ENCODE results near the gene PRRG4.
"Not testable (repeated sequence)": the region's sequence is repeated elsewhere in the genome, so short reads cannot be mapped to it uniquely, and the experiment has no call there.

Gene PRRG4

DNA sequence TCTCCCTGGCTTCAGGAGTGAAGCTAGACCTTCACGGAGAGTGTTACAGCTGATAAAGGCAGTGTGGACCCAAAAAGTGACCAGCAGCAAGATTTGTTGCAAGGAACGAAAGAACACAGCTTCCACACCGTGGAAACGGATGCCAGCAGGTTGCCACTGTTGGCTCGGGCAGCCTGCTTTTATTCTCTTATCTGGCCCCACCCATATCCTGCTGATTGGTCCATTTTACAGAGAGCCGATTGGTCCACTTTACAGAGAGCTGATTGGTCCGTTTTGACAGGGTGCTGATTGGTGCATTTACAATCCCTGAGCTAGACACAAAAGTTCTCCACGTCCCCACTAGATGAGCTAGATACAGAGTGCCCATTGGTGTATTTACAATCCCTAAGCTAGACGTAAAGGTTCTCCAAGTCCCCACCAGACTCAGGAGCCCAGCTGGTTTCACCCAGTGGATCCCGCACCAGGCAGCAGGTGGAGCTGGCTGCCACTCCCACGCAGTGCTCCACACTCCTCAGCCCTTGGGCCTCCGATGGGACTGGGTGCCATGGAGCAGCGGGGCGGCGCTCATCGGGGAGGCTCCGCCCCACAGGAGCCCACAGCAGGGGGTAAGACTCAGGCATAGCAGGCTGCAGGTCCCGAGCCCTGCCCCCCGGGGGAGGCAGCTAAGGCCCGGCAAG is 58.1 kb downstream of the PRRG4 start:
- not testable (repeated sequence) for DNase-seq

DNA sequence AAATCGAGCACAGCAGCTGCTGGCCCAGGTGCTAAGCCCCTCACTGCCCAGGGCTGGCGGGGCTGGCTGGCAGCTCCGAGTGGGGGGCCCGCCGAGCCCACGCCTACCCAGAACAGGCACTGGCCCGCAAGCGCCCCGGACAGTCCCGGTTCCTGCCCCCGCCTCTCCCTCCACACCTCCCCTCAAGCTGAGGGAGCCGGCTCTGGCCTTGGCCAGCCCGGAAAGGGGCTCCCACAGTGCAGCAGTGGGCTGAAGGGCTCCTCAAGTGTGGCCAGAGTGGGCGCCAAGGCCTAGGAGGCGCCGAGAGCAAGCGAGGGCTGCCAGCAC is 58.6 kb downstream of the PRRG4 start:
- not testable (repeated sequence) for DNase-seq

DNA sequence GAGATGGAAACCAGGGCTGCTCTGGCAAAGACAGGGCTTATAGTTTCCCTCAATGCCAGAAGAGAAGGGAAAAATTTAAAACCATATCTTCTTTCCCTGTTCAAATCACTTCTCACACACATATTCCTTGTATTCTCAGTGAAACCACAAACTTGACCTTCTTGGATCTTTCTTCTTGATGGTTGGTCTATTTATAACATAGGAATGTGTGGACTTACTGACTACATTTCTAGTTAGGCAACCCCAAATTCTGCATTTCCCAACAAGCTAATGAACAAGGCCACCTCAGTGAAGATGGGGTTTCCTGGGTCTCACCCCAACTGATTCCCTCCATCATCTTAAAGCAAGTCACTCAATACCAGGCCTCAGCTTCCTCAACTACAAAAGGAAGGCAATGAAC is 59.1 kb downstream of the PRRG4 start:
- DNase-seq: no peak

DNA sequence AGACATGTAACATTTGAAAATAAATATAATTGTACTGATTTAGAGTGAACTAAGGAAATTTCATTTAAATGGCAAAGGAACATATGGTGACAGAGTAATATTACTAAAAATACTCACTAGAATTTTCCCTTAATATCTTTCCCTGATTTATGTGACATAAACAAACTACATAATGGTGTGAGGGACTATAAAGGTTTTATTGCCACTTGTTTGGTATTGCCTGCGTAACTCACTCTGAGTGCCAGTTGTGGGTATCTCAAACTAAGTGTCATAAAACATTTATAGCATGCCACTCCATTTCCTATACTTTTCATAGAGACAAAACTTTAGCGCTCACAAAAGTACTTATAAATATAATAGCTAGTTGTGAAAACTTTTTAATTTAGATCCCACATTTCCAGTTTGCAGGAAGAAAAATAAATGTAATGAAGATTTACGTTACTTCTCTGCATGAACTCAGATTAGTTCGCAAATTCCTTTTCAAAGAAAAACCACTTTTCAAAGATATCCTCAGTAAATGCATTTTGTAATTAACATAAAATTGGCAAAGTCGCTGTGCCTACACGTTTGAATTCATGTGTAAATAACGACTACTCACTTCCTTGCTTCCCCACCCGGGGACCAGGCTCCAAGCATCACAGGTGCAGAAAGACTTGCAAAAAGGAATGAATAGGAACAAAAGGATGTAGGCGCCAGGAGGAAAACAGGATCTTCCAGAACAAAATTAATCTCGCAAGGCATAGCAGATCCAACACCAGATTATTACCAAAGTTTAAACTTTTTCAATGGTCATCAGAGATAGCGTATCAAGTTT is 61.3 kb downstream of the PRRG4 start:
- no peak for DNase-seq

DNA sequence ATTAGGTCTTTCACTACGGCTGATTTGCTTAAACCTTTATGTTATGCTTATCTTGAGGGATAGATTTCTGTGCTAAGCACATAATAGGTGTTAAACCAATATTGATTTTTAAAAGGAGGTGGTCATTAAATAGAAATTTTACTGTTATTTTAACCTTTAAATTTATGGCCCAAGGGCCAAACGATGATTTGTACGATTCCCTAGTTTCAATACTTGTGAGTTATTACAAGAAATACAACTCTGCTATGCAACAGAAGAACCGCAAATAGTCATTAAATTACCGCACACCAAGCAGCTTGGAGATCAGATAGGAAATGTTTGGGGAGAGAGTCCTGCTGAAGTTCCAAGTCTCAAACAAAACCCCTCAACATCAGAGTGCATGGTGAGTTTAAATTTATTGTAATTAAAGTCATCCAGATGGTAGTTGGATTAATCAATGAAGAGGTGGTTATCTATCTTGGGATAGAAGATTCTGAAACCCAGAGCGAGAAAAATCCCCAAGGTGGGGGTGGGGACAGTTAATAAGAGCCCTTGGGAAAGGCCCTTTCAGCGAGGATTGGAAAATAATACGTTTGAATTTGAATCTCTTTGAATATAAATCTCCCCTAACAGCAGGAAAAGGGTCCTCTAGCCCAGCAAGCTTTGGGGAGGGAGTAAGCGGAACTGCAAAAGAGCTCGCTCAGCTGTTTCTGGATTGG is 62.1 kb downstream of the PRRG4 start:
- DNase-seq: peak; percentile 29

DNA sequence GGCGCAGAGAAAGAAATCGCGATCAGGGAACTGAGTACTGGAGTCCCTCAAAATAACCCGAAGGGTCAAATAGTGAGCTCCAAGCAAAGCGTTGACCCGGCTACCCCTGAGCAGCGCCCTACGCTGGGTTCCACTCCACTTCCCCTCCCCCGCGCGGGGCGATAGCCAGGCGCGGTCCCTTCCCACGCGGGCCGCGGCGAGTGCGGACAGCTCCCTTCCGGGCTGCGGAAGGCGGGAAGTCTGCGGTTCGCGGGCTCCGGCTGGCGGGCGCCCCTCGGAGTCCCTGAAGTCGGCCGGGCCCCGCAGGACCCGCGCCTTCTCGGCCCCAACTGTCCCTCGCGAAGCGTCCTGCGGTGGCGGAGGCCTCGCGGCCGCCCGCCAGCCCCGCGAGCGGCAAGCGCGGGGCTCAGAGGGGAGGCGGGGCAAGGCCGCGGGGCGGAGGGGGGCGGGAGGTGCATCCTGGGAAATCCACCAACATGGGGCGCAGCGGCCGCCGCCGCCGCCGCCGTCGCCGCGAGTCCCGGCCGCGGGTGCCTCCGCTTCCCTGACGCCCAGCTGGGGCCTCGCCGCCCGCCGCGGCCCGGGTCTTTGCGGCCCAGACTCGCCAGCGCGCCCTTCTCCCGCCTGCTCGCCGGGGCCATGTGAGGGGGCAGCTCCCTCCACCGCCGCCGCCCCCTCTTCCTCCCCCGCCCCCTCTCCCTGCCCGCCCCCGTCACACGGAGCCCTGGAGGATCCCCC is 62.8 kb downstream of the PRRG4 start, which contains the start of gene QSER1:
TSS of gene QSER1 (plus strand) at position 457 of the 738 bp plus-strand sequence. CDS start 315 bp downstream, outside the sequence.
- DNase-seq: peak; percentile 63

DNA sequence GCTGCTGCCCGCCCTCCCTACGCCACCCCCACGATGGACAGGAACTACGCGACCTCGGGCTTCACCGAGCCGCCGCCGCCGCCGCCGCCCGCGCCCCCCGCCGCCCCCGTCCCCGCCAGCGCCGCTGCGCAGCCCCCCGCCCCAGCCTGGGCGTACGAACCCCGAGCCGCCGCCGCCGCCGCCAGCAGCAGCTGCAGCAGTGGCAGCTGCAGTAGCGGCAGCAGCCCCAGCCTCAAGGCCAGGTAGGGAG is 63.3 kb downstream of the PRRG4 start:
- no peak for DNase-seq

DNA sequence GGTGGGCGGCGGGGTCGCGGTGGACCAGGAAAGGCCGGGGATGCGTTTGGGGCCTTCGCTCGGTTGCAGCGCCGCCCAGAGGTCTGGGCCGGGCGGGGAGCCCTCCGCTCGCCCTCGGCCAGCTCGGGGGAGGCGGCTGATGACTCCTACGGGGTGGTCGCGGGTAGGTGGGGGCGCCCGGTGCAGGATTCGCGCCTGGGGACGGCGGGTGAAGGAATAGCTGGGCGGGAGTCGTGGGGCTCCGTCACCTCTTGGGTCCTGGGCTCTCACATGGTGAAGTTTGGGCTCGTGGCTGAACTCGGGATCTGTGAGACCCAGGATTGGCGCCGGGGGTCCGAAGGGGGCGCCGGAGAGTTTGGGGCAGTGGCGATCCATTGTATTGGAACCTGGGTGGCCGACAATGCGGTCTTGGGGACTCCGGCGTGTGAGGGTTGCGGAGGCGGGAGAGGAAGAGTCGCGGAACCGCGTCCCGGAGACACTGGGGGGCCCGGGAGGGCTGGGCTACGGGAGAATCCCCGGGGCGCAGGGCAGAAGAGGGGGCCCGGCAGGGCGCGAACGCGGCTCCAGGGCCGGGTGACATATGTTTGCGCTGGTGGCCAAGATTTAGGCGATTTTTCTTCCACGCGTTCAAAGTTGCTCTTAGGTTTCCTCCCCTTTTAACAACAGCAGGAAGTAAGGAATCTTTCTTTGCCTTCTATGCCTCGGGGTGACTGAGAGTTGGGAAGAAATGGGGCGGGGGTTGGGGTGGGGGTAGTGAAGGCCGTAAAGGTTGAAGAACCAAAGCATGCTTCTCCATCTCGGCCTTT is 63.8 kb downstream of the PRRG4 start:
- peak; percentile 30 for DNase-seq

DNA sequence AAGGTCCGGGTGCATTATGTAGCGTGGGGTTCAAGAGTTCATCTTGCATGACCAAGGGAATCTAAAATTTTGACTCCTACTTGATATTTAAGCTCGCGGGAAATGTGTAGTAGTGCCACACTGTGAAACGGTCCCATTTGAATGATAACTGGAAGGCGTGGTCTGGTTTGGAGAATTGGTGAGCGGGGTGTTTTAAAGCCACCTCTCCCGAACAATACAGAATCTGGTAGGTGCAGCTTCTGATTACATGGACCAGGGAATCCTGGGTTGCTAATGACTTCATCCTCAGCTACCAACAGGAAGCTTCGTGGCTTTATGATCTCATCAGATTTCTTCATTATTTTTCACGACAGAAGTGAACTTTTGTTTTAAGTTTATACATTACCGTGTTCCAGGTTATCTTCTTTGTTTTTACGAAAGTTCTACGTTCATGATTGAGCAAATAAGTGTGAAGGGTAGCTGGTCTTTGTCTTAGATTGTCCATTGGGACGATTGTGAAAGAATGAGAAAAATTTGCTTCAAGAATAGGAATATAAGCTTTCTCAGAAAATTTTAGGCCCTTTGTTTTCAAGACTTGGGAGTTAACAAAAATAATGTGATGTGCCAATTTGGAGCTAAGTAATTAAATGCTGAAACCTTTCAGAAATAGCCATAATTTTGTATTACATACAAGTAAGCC is 64.6 kb downstream of the PRRG4 start:
- DNase-seq: peak; percentile 61

DNA sequence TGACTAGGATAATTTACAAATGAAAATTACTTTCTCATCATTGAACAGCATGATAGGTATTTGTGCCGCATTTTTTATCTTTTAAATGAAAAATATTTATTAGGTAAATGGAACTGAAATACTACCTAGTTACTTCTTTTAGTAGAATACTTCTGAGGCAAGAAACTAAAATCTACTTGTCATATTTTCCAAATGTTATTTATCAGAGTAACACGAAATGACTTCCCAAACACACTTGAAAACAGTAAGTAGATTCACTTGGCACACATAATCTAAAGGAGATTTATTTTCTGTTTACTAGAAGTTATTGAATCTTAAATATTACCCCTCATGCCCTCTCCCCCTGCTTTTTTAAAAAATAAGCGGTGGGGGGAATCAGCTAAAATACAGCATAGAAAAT is 65.2 kb downstream of the PRRG4 start:
- DNase-seq: no peak

DNA sequence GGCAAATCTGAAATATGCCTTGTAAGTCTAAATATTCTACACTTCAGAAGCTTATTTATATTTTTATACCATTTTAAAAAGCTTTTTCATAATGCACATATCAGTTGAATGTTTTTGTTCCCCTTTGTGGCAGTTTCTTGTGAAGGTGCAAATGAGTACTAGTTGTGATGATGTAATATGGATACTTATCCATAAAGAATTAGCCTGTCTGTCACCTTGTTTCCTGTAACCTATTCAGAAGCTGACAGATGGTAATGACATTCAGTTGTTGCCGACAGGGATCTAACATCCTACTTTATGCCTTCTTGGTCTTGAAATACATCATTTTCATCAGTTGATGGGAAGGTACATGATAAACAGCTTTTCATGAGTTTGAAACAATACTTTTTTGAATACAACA is 65.7 kb downstream of the PRRG4 start:
- no peak for DNase-seq

DNA sequence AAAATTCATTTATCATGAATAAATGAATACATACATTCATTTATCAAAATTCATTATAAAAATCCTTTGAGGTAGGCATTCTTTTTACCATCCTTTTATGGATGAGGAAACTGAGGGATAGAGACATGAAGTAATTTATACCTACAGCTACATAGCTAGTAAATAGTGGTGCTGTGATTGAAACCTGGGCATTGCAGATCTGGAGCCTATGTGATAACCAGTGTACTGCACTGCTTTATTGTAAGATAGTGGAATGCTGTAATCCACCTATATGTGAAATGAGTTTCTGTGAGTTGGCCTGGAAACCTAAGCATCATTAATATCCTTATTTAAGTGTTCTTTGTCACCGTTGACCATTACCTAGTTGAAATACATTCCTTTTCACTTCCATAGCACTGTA is 67.4 kb downstream of the PRRG4 start:
- DNase-seq: no peak

DNA sequence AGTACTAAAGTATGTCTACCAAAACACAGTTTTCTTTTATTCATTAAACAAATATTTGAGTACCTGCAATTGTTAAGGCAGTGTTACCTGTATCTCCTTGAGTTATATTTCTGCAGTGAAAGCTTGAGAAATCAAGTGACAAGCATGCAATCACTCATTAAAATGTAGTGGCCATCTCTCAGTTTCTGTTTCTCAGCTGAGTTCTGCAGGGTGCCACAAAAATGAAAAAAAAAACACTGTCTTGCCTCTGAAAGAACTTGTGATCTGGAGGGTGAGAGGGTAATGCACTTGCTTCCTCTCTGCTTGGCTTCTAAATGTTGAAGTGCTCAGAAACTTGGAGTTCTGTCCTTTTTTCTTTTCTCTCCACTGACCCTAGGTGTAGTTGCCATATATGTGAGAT is 69.7 kb downstream of the PRRG4 start:
- DNase-seq: no peak

DNA sequence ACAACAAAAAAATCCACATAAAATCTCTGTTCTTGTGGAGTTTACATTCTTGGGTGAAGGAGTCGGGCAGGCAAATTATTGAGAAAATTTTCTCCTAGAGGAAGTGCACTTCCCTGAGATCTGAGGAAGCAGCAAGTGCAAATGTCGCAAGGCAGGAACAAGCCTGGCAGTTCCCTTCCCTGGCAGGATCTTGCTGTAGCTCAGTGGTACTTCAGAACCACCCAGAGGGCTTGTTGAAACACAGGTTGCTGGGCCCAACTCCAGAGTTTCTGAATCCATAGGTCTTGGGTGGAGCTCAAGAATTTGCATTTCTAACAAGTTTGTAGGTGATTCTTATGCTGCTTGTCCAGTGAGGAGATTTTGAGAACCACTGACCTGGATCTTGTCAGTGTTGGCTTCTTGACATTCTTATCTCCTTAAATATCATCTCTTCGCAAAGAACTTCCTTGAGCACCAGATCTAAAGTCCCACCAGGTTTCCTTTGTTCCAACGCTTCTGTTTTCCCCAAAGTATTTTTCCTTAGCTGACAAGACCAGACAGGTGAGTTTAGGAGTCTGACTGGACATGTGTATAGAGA is 72.5 kb downstream of the PRRG4 start:
- no peak for DNase-seq

DNA sequence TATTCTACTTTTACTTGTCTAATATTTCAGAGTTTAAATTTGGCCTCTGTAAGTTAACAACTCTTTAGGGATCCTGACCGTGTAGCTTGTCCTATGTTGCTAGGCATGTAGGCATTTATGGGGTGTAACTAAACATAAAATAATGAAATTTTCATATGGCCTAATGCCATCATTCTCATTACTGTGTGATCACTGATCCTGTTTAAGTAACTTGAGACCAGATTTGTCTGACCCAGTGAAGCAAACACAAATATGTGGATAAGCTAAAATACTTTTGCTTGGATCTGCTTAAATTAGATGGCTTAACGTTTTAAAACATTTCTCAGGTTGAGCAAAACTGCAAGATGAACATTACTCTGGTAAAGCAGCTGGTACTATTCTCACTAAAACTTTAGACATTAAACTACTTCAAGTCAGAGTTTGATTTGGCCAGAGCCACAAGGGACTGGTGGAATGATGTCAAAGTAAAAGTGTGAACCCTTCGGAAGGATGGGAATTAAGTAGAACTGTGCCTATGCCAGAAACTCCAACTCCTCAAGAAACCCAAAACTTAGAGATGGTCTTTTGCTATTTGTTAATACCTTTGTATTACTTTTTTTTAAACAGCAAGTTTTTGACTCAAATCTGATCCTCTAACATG is 75.4 kb downstream of the PRRG4 start:
- DNase-seq: no peak

All from activated CD4-positive, alpha-beta T cell treated with anti-CD3 and anti-CD28 coated beads, Interleukin-2, amount 50 U/mL, for 16 hours (primary cell).